MM.1S (cell line): Measurements from ENCODE around the gene PEX14.

ENCODE experiments used
- DNase-seq: peaks from one replicate; pipeline ENCODE4 v3.0.0-alpha.2; 2015
- H2AFZ ChIP-seq: fragments of 300-600 bp; sonication (generic); 2 replicates; pipeline ENCODE4 v1.6.0; 2016; ENCODE audit warnings: antibody characterized with exemption, low read length
- H3F3A ChIP-seq: fragments of 300-600 bp; sonication (generic); 2 replicates; pipeline ENCODE4 v1.6.1; 2016; ENCODE audit warnings: mild to moderate bottlenecking, antibody characterized with exemption, low read length, moderate library complexity, mixed read lengths; ENCODE audit not compliant: insufficient read depth
- H3K27ac ChIP-seq: fragments of 300-600 bp; sonication (generic); 2 replicates; pipeline ENCODE4 v1.5.1; 2016; ENCODE audit warnings: mild to moderate bottlenecking, low read length
- H3K27me3 ChIP-seq: fragments of 300-600 bp; sonication (generic); replicated peaks from 2 replicates; pipeline ENCODE4 v1.6.0; 2016; ENCODE audit warnings: low read length; ENCODE audit not compliant: insufficient read depth
- H3K36me3 ChIP-seq: fragments of 300-600 bp; sonication (generic); replicated peaks from 2 replicates; pipeline ENCODE4 v1.6.1; 2016; ENCODE audit warnings: mild to moderate bottlenecking, low read length, mixed read lengths; ENCODE audit not compliant: insufficient read depth
- H3K4me1 ChIP-seq: fragments of 300-600 bp; sonication (generic); 2 replicates; pipeline ENCODE4 v1.6.1; 2016; ENCODE audit warnings: low read length, mixed read lengths
- H3K4me2 ChIP-seq: fragments of 300-600 bp; sonication (generic); 2 replicates; pipeline ENCODE4 v1.6.0; 2016; ENCODE audit warnings: low read depth, low read length
- H3K4me3 ChIP-seq: fragments of 300-600 bp; sonication (generic); 2 replicates; pipeline ENCODE4 v1.5.1; 2016; ENCODE audit warnings: low read length, mixed read lengths
- H3K79me2 ChIP-seq: fragments of 300-600 bp; sonication (generic); 2 replicates; pipeline ENCODE4 v1.6.1; 2016; ENCODE audit warnings: mixed run types, low read length, mixed read lengths
- H3K9ac ChIP-seq: fragments of 300-600 bp; sonication (generic); 2 replicates; pipeline ENCODE4 v1.6.1; 2016; ENCODE audit warnings: low read length, mixed read lengths
- H3K9me2 ChIP-seq: fragments of 300-600 bp; sonication (generic); replicated peaks from 2 replicates; pipeline ENCODE4 v1.6.1; 2016; ENCODE audit warnings: mild to moderate bottlenecking, low read length, mixed read lengths; ENCODE audit not compliant: insufficient read depth
- H3K9me3 ChIP-seq: fragments of 300-600 bp; sonication (generic); replicated peaks from 2 replicates; pipeline ENCODE4 v1.6.1; 2016; ENCODE audit warnings: mild to moderate bottlenecking, low read length, mixed read lengths; ENCODE audit not compliant: insufficient read depth
- H4K20me1 ChIP-seq: fragments of 300-600 bp; sonication (generic); 2 replicates; pipeline ENCODE4 v1.6.1; 2016; ENCODE audit warnings: mild to moderate bottlenecking, low read length, moderate library complexity, mixed read lengths; ENCODE audit not compliant: insufficient read depth
- EZH2 ChIP-seq: fragments of 300-600 bp; sonication (generic); optimal IDR thresholded peaks from 2 replicates; pipeline ENCODE3; 2017; ENCODE audit warnings: low read depth, mild to moderate bottlenecking, antibody characterized with exemption, low read length, mixed read lengths
- EZH2phosphoT487 ChIP-seq: fragments of 300-600 bp; sonication (generic); IDR thresholded peaks from 2 replicates; pipeline ENCODE4 v1.6.1; 2018; ENCODE audit warnings: antibody characterized with exemption, low read length
- TF ChIP-seq, protein P1 (sequence below): fragments of 300-600 bp; sonication (generic); IDR thresholded peaks from 2 replicates; pipeline ENCODE4 v1.5.1; 2016; ENCODE audit warnings: antibody characterized with exemption, low read length, mixed read lengths

Gene PEX14

GRCh38 chr1:10506677-10507047 lies 31.9 kb downstream of the PEX14 start:
- Histone ChIP-seq H2AFZ (no peak overlapping the region), H3K9me2 (no peaks in the 10 kb centered on the region), H3K27me3 (no peaks in the 10 kb centered on the region), H3K4me3 (no peak overlapping the region), H3F3A (no peaks in the 10 kb centered on the region), H3K9ac (no peak overlapping the region), H4K20me1 (peaks cover 7% of the 10 kb centered on the region), H3K36me3 (no peaks in the 10 kb centered on the region), H3K27ac (no peak overlapping the region), H3K4me2 (no peak overlapping the region), H3K4me1 (no peaks in the 10 kb centered on the region), H3K79me2 (peaks cover 27% of the 10 kb centered on the region), H3K9me3 (no peaks in the 10 kb centered on the region)
- no peak for TF ChIP-seq EZH2phosphoT487
- TF ChIP-seq, protein P1, sequence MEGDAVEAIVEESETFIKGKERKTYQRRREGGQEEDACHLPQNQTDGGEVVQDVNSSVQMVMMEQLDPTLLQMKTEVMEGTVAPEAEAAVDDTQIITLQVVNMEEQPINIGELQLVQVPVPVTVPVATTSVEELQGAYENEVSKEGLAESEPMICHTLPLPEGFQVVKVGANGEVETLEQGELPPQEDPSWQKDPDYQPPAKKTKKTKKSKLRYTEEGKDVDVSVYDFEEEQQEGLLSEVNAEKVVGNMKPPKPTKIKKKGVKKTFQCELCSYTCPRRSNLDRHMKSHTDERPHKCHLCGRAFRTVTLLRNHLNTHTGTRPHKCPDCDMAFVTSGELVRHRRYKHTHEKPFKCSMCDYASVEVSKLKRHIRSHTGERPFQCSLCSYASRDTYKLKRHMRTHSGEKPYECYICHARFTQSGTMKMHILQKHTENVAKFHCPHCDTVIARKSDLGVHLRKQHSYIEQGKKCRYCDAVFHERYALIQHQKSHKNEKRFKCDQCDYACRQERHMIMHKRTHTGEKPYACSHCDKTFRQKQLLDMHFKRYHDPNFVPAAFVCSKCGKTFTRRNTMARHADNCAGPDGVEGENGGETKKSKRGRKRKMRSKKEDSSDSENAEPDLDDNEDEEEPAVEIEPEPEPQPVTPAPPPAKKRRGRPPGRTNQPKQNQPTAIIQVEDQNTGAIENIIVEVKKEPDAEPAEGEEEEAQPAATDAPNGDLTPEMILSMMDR, result no peak
- no peak for TF ChIP-seq EZH2
- DNase-seq, result no peak

- H2AFZ ChIP-seq, result no peak overlapping the region
- H3K27me3 ChIP-seq, result no peaks in the 10 kb centered on the region
- no peak overlapping the region for H3K27ac ChIP-seq
- no peak overlapping the region for H3K9ac ChIP-seq
- peak; percentile 33 for DNase-seq
- H3K4me2 ChIP-seq, result no peak overlapping the region
- H3K4me1 ChIP-seq, result no peaks in the 10 kb centered on the region
- no peak overlapping the region for H3K4me3 ChIP-seq
- peaks cover 22% of the 10 kb centered on the region for H3K79me2 ChIP-seq
- no peaks in the 10 kb centered on the region for H3K9me3 ChIP-seq
- no peaks in the 10 kb centered on the region for H3F3A ChIP-seq
- H4K20me1 ChIP-seq, result peaks cover 7% of the 10 kb centered on the region
- TF ChIP-seq EZH2phosphoT487, result no peak
- TF ChIP-seq, protein P1, result peak; percentile 63
- H3K9me2 ChIP-seq, result no peaks in the 10 kb centered on the region
- H3K36me3 ChIP-seq, result no peaks in the 10 kb centered on the region
Measured at GRCh38 chr1:10507111-10507879, 32.5 kb downstream of the PEX14 start.

GRCh38 chr1:10508511-10508951 lies 33.8 kb downstream of the PEX14 start:
- H3K79me2 ChIP-seq, result peaks cover 27% of the 10 kb centered on the region
- H3K4me2 ChIP-seq, result no peak overlapping the region
- TF ChIP-seq EZH2phosphoT487 (no peak), EZH2 (no peak)
- TF ChIP-seq, protein P1, result no peak
- no peaks in the 10 kb centered on the region for H3K9me3 ChIP-seq
- H4K20me1 ChIP-seq, result peaks cover 7% of the 10 kb centered on the region
- DNase-seq, result no peak
- H2AFZ ChIP-seq, result no peak overlapping the region
- H3K36me3 ChIP-seq, result no peaks in the 10 kb centered on the region
- H3K9ac ChIP-seq, result no peak overlapping the region
- no peaks in the 10 kb centered on the region for H3K9me2 ChIP-seq
- no peaks in the 10 kb centered on the region for H3K27me3 ChIP-seq
- no peak overlapping the region for H3K4me3 ChIP-seq
- H3K4me1 ChIP-seq, result no peaks in the 10 kb centered on the region
- H3F3A ChIP-seq, result no peaks in the 10 kb centered on the region
- H3K27ac ChIP-seq, result no peak overlapping the region
